PC-9 (cell line): ENCODE data around the gene SUPT3H. TPM values are rescaled to one million over a fixed set of nuclear protein-coding genes. Genes with fewer than 3 reads are reported as not detected.
"Not testable (repeated sequence)": the region's sequence is repeated elsewhere in the genome, so short reads cannot be mapped to it uniquely, and the experiment has no call there.

Experiments
- BruUV-seq: library from RNA; stranded (reverse); fragments of 400-500 nt; replicated peaks from 2 replicates; lab custom pipeline; 2021; lab: Mats Ljungman, UMichigan
- CTCF ChIA-PET: fragments of 300-600 bp; sonication (Branson Sonifier 250); formaldehyde crosslinking; loops from one replicate; lab custom pipeline; 2022; ENCODE audit warnings: antibody characterized with exemption; lab: Charles Lee
- POLR2A ChIA-PET: fragments of 300-600 bp; sonication (Branson Sonifier 250); formaldehyde crosslinking; loops from one replicate; lab custom pipeline; 2022; ENCODE audit warnings: antibody characterized with exemption; ENCODE audit not compliant: unreplicated experiment; lab: Charles Lee
- DNase-seq, 2 experiments: peaks; one replicate each; pipeline versions ENCODE4 v3.0.0 to v3.0.0-alpha.2; 2015 to 2022; ENCODE audit warnings: mixed read lengths in 1 of 2
- H2AFZ ChIP-seq: fragments of 200-600 bp; sonication (generic); 2 replicates; pipeline ENCODE4 v1.8.1; 2017; ENCODE audit warnings: antibody characterized with exemption
- H3F3A ChIP-seq: fragments of 200-600 bp; sonication (generic); 2 replicates; pipeline ENCODE4 v1.8.1; 2017; ENCODE audit warnings: antibody characterized with exemption, mild to moderate bottlenecking, low read depth; ENCODE audit not compliant: insufficient read depth
- H3K27ac ChIP-seq: fragments of 200-600 bp; sonication (generic); 2 replicates; pipeline ENCODE4 v1.6.1; 2016; ENCODE audit warnings: mixed run types
- H3K27me3 ChIP-seq: fragments of 200-600 bp; sonication (generic); 2 replicates; pipeline ENCODE4 v1.6.1; 2016; ENCODE audit warnings: low read depth, mixed run types; ENCODE audit not compliant: insufficient read depth
- H3K36me3 ChIP-seq: fragments of 200-600 bp; sonication (generic); 2 replicates; pipeline ENCODE4 v1.6.1; 2016; ENCODE audit warnings: low read depth, mixed run types
- H3K4me1 ChIP-seq: fragments of 200-600 bp; sonication (generic); replicated peaks from 2 replicates; pipeline ENCODE4 v1.6.1; 2016; ENCODE audit warnings: mixed run types; ENCODE audit not compliant: insufficient read depth
- H3K4me2 ChIP-seq: fragments of 200-600 bp; sonication (generic); 2 replicates; pipeline ENCODE4 v1.6.1; 2017; ENCODE audit warnings: mixed run types
- H3K4me3 ChIP-seq: fragments of 200-600 bp; sonication (generic); 2 replicates; pipeline ENCODE4 v1.6.1; 2016; ENCODE audit warnings: mixed run types
- H3K79me2 ChIP-seq: fragments of 200-600 bp; sonication (generic); 2 replicates; pipeline ENCODE4 v1.6.1; 2017; ENCODE audit warnings: low read depth, mixed run types
- H3K9me2 ChIP-seq: fragments of 200-600 bp; sonication (generic); 2 replicates; pipeline ENCODE4 v1.8.1; 2017; ENCODE audit warnings: mild to moderate bottlenecking; ENCODE audit not compliant: insufficient read depth
- H3K9me3 ChIP-seq: fragments of 200-600 bp; sonication (generic); 2 replicates; pipeline ENCODE4 v1.8.1; 2016; ENCODE audit warnings: low read depth; ENCODE audit not compliant: insufficient read depth
- H4K20me1 ChIP-seq: fragments of 200-600 bp; sonication (generic); 2 replicates; pipeline ENCODE4 v1.8.1; 2017; ENCODE audit not compliant: insufficient read depth
- EZH2 ChIP-seq: fragments of 200-600 bp; sonication (generic); IDR thresholded peaks from 2 replicates; pipeline ENCODE4 v1.8.0; 2017; ENCODE audit warnings: antibody characterized with exemption, low read depth
- intact Hi-C: fragments of 100-400 bp; cut with micrococcal nuclease; formaldehyde crosslinking; loops from one replicate; pipeline ENCODE4 v1.10.0; 2022; ENCODE audit not compliant: unreplicated experiment
- total RNA-seq: library from RNA; stranded (reverse); gene quantifications from 2 replicates; pipeline ENCODE4 v1.2.3, GENCODE V29; 2021
- TF ChIP-seq, protein P1 (sequence below): fragments of 200-600 bp; sonication (generic); conservative IDR thresholded peaks from 2 replicates; pipeline ENCODE4 v1.6.1; 2017; ENCODE audit warnings: mixed run types, antibody characterized with exemption, mild to moderate bottlenecking, moderate library complexity

Gene SUPT3H
- total RNA-seq, 1 experiment from 2014 or later, result 9.2 TPM

DNA sequence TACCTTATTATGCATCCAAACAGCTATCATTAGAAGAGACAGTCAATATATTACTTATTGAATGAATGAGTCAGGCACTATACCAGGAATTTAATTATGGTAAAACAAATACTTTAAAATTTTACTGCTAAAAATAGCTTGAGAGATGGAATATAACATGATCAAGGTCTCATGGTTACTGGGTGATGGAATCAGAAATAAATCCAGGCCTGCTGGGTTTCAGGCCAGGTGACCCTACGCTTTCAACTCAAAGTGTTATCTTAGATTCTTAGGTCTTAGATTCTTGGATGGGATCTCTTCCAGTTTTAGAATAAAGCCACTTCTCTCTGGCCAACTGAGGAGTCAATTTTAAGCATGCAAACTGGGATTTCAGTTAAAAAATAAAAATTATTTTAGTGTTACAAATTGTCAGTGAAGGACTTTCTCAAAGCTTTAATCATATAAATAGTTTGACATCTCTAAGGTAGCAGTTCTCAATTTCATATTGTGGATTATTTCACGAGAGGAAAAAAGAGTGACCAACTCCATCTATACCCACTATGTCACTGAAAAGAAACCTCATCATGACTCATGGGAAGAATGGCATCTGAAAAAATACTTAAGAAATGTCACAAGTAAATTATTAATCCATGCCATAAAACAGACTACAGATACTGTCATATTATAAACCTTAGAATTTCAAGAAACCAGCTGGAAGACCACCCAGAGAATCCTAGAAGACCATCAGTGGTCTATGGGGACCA is 333.1 kb downstream of the SUPT3H start:
- H3K36me3 ChIP-seq, result no peaks in the 10 kb centered on the region
- ChIA-PET CTCF (interaction anchor here (0.6 kb wide), 1 partner anchor 194 kb away, joined by 3 read pairs; no protein-coding TSS in a partner anchor), POLR2A (interaction anchor here (0.6 kb wide), 1 partner anchor 264 kb away, joined by 7 read pairs; no protein-coding TSS in a partner anchor)
- no peak overlapping the region for H2AFZ ChIP-seq
- no peak overlapping the region for H3K4me2 ChIP-seq
- no peak overlapping the region for H3K27ac ChIP-seq
- no peaks in the 10 kb centered on the region for H3F3A ChIP-seq
- no peaks in the 10 kb centered on the region for H3K79me2 ChIP-seq
- intact Hi-C loops, result no loop called here
- BruUV-seq, result no TSS peak
- TF ChIP-seq, protein P1, sequence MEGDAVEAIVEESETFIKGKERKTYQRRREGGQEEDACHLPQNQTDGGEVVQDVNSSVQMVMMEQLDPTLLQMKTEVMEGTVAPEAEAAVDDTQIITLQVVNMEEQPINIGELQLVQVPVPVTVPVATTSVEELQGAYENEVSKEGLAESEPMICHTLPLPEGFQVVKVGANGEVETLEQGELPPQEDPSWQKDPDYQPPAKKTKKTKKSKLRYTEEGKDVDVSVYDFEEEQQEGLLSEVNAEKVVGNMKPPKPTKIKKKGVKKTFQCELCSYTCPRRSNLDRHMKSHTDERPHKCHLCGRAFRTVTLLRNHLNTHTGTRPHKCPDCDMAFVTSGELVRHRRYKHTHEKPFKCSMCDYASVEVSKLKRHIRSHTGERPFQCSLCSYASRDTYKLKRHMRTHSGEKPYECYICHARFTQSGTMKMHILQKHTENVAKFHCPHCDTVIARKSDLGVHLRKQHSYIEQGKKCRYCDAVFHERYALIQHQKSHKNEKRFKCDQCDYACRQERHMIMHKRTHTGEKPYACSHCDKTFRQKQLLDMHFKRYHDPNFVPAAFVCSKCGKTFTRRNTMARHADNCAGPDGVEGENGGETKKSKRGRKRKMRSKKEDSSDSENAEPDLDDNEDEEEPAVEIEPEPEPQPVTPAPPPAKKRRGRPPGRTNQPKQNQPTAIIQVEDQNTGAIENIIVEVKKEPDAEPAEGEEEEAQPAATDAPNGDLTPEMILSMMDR, result no peak
- TF ChIP-seq EZH2, result no peak
- no peak overlapping the region for H3K4me3 ChIP-seq
- no peaks in the 10 kb centered on the region for H4K20me1 ChIP-seq
- no peaks in the 10 kb centered on the region for H3K27me3 ChIP-seq
- H3K9me3 ChIP-seq, result no peaks in the 10 kb centered on the region
- no peaks in the 10 kb centered on the region for H3K9me2 ChIP-seq
- DNase-seq, result no peak
- no peaks in the 10 kb centered on the region for H3K4me1 ChIP-seq

DNA sequence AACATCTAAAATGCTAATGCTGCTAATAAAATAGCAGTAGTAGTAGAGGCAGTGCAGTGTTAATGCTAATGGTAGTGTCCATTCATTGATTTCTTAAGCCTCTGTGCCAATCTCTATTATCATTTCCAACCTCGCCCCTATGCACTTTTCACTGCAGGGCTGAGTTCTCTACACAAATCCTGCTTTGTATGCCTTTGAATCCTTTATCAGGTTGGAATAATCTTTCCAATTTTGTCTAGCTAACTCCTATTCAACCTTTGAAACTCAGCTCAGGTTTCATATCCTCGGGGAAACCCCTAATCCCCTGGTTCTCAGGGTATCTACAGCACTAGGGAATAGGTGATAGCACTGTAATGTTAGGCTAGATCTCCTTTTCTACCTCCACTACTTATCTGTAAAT is 333.6 kb downstream of the SUPT3H start:
- intact Hi-C loops, result no loop called here
- Histone ChIP-seq H3K4me2 (no peak overlapping the region), H3K79me2 (no peaks in the 10 kb centered on the region), H3K36me3 (no peaks in the 10 kb centered on the region), H3F3A (no peaks in the 10 kb centered on the region), H3K9me3 (no peaks in the 10 kb centered on the region), H3K4me1 (no peaks in the 10 kb centered on the region), H3K27ac (no peak overlapping the region), H2AFZ (no peak overlapping the region), H4K20me1 (no peaks in the 10 kb centered on the region), H3K4me3 (no peak overlapping the region), H3K27me3 (no peaks in the 10 kb centered on the region), H3K9me2 (no peaks in the 10 kb centered on the region)
- BruUV-seq, result no TSS peak
- POLR2A ChIA-PET, result interaction anchor here (0.6 kb wide), 1 partner anchor 265 kb away, joined by 7 read pairs; no protein-coding TSS in a partner anchor
- CTCF ChIA-PET, result interaction anchor here (0.6 kb wide), 1 partner anchor 194 kb away, joined by 3 read pairs; no protein-coding TSS in a partner anchor
- no peak for DNase-seq
- TF ChIP-seq EZH2, result no peak
- TF ChIP-seq, protein P1, result no peak

DNA sequence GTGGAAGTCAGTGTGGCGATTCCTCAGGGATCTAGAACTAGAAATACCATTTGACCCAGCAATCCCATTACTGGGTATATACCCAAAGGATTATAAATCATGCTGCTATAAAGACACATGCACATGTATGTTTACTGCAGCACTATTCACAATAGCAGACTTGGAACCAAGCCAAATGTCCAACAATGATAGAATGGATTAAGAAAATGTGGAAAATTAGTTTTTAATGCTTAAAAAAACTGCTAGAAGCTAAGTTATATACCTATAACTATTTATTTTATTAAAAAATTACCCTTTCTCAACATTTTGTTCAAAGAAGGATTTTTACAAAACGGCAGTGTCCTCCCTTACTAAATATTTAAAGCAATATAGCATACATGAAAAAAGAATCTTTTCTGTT is 335.1 kb downstream of the SUPT3H start:
- H3K4me1 ChIP-seq, H2AFZ ChIP-seq, H3K27ac ChIP-seq, DNase-seq, H3K9me3 ChIP-seq, H4K20me1 ChIP-seq, H3K4me3 ChIP-seq, H3F3A ChIP-seq, intact Hi-C loops, BruUV-seq, POLR2A ChIA-PET, H3K27me3 ChIP-seq, H3K79me2 ChIP-seq, H3K4me2 ChIP-seq, H3K9me2 ChIP-seq, H3K36me3 ChIP-seq: not testable (repeated sequence)
- CTCF ChIA-PET, result interaction anchor here (0.6 kb wide), 1 partner anchor 8 kb away, joined by 8 read pairs; no protein-coding TSS in a partner anchor
